Spinal cord (tissue), 10 donors: ENCODE measurements around the gene PAPOLG. TPM values are rescaled to one million over a fixed set of nuclear protein-coding genes. Genes with fewer than 3 reads are reported as not detected.
"Not testable (repeated sequence)": the region's sequence is repeated elsewhere in the genome, so short reads cannot be mapped to it uniquely, and the experiment has no call there.

ENCODE experiments used
- DNase-seq, 6 donors: peaks; one replicate each; pipeline versions ENCODE4 v3.0.0 to v3.0.0-alpha.2; 2013 to 2015; ENCODE audit warnings: low spot score in 6 of 6, low read depth in 4 of 6
- H3K27ac ChIP-seq: one replicate; pipeline ENCODE4 v1.5.1; 2013; ENCODE audit warnings: low read depth, low read length, control low read depth
- H3K27me3 ChIP-seq: one replicate; pipeline ENCODE4 v1.6.1; 2013; ENCODE audit warnings: low read length; ENCODE audit not compliant: control insufficient read depth, insufficient read depth
- H3K36me3 ChIP-seq: one replicate; pipeline ENCODE4 v1.6.1; 2013; ENCODE audit warnings: low read length; ENCODE audit not compliant: control insufficient read depth, insufficient read depth
- H3K4me1 ChIP-seq: one replicate; pipeline ENCODE4 v1.6.1; 2013; ENCODE audit warnings: low read length; ENCODE audit not compliant: control insufficient read depth, insufficient read depth
- H3K4me3 ChIP-seq: one replicate; pipeline ENCODE4 v1.5.1; 2013; ENCODE audit warnings: low read depth, low read length, control low read depth
- H3K9me3 ChIP-seq: one replicate; pipeline ENCODE4 v1.6.1; 2013; ENCODE audit warnings: low read length; ENCODE audit not compliant: control insufficient read depth, insufficient read depth
- WGBS: methylation state at CpG from one replicate; pipeline ENCODE4 v1.1.5; 2013; ENCODE audit warnings: missing lambda C conversion rate; ENCODE audit not compliant: insufficient coverage; 5-methylcytosine and 5-hydroxymethylcytosine counted together
- polyA plus RNA-seq, 2 donors: library from polyadenylated mRNA; unstranded; fragments of 120-200 nt; gene quantifications; one replicate each; pipeline ENCODE4 v1.2.1, GENCODE V29; 2013; ENCODE audit not compliant: insufficient read length in 2 of 2
- total RNA-seq, 2 donors: library from RNA; depleted of rRNA in 1 of 2; stranded (reverse); fragments of 120-200 nt in 1 of 2; fragments of >200 nt in 1 of 2; gene quantifications; one replicate each; pipeline versions ENCODE4 v1.2.3 to v1.2.4, GENCODE V29; 2013 to 2014
- donor health status: healthy.

Gene PAPOLG
- total and polyA plus RNA-seq, 4 donors = 18.2 to 31.6 (median 20.5) TPM

GRCh38 chr2:60819936-60820335, 63.9 kb downstream of the PAPOLG start:
- no peaks in the 10 kb centered on the region for H3K9me3 ChIP-seq
- no peaks in the 10 kb centered on the region for H3K36me3 ChIP-seq
- WGBS = 95% methylated on average over 11 of the region's 13 CpGs
- H3K27ac ChIP-seq = no peak overlapping the region
- no peak for DNase-seq
- H3K4me3 ChIP-seq = no peak overlapping the region
- no peaks in the 10 kb centered on the region for H3K4me1 ChIP-seq
- H3K27me3 ChIP-seq = no peaks in the 10 kb centered on the region

DNA sequence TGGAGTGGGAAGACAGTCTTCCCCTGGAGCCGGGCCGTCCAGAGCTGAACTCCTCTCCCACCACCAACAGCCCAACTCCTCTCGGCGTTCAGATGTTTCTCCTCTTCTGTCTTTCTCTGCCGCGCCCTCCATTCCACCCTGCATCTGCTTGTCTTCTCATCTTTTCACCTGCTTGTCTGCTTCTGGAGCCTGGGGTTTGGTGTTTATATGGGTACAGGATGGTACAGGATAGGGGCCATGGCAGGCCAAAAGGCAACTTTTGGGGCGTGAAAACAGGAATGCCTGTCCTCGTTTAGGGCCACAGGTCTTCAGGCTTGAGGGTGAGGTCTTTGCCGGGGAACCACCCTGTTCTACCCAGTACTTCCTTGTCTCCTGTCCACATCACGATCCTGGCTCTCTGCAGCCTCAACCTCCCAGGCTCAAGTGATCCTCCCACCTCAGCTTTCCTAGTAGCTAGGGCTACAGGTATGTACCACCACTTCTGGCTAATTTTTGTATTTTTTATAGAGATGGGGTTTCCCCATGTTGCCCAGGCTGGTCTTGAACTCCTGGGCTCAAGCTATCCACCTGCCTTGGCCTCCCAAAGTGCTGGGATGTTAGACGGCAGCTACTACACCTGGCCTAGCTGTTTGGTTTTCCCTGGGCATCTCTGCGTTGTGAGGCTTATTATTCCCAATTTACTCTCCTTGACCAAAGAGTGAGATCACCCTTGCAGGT, 64.5 kb downstream of the PAPOLG start:
- 86% methylated on average over 5 of the region's 12 CpGs for WGBS
- no peaks in the 10 kb centered on the region for H3K9me3 ChIP-seq
- no peak for DNase-seq
- H3K36me3 ChIP-seq = no peaks in the 10 kb centered on the region
- H3K27ac ChIP-seq = no peak overlapping the region
- no peaks in the 10 kb centered on the region for H3K27me3 ChIP-seq
- no peaks in the 10 kb centered on the region for H3K4me1 ChIP-seq
- H3K4me3 ChIP-seq = no peak overlapping the region

GRCh38 chr2:60821133-60821469, 65.0 kb downstream of the PAPOLG start:
- DNase-seq = no peak
- Histone ChIP-seq H3K36me3 (no peaks in the 10 kb centered on the region), H3K4me1 (no peaks in the 10 kb centered on the region), H3K9me3 (no peaks in the 10 kb centered on the region), H3K27ac (no peak overlapping the region), H3K27me3 (no peaks in the 10 kb centered on the region), H3K4me3 (no peak overlapping the region)
- WGBS = 100% methylated on average over 1 of the region's 3 CpGs

GRCh38 chr2:60821587-60822302, 65.7 kb downstream of the PAPOLG start:
- H3K27me3 ChIP-seq = no peaks in the 10 kb centered on the region
- H3K4me1 ChIP-seq = no peaks in the 10 kb centered on the region
- H3K9me3 ChIP-seq = no peaks in the 10 kb centered on the region
- no peak for DNase-seq
- H3K36me3 ChIP-seq = no peaks in the 10 kb centered on the region
- 97% methylated on average over 3 of the region's 6 CpGs for WGBS
- no peak overlapping the region for H3K27ac ChIP-seq
- H3K4me3 ChIP-seq = no peak overlapping the region

GRCh38 chr2:60822987-60823386, 66.9 kb downstream of the PAPOLG start:
- no peak overlapping the region for H3K27ac ChIP-seq
- 95% methylated on average over 4 of the region's 4 CpGs for WGBS

GRCh38 chr2:60823694-60824305, 67.7 kb downstream of the PAPOLG start:
- H3K36me3 ChIP-seq = no peaks in the 10 kb centered on the region
- no peak for DNase-seq
- no peaks in the 10 kb centered on the region for H3K9me3 ChIP-seq
- no peaks in the 10 kb centered on the region for H3K27me3 ChIP-seq
- 92% methylated on average over 2 of the region's 10 CpGs for WGBS
- H3K27ac ChIP-seq = no peak overlapping the region
- no peaks in the 10 kb centered on the region for H3K4me1 ChIP-seq
- H3K4me3 ChIP-seq = no peak overlapping the region

More at GRCh38 chr2:60822987-60823386, 66.9 kb downstream of the PAPOLG start:
- Histone ChIP-seq H3K4me3 (no peak overlapping the region), H3K36me3 (no peaks in the 10 kb centered on the region), H3K27me3 (no peaks in the 10 kb centered on the region), H3K4me1 (no peaks in the 10 kb centered on the region), H3K9me3 (no peaks in the 10 kb centered on the region)
- no peak for DNase-seq

- Histone ChIP-seq H3K4me3 (no peak overlapping the region), H3K36me3 (no peaks in the 10 kb centered on the region), H3K27me3 (no peaks in the 10 kb centered on the region), H3K9me3 (no peaks in the 10 kb centered on the region), H3K27ac (no peak overlapping the region), H3K4me1 (no peaks in the 10 kb centered on the region)
- WGBS = no CpG with 5 or more reads among the region's 2 CpGs
- DNase-seq = no peak
Observed at GRCh38 chr2:60825666-60826065, 69.6 kb downstream of the PAPOLG start.

- no peak overlapping the region for H3K4me3 ChIP-seq
- 92% methylated on average over 2 of the region's 2 CpGs for WGBS
Observed at GRCh38 chr2:60826111-60826510, 70.0 kb downstream of the PAPOLG start.

GRCh38 chr2:60826860-60827259, 70.8 kb downstream of the PAPOLG start:
- H3K36me3 ChIP-seq, H3K27ac ChIP-seq, H3K9me3 ChIP-seq, H3K4me3 ChIP-seq, H3K4me1 ChIP-seq, DNase-seq, H3K27me3 ChIP-seq: not testable (repeated sequence)
- 81% methylated on average over 3 of the region's 3 CpGs for WGBS

More at GRCh38 chr2:60826111-60826510, 70.0 kb downstream of the PAPOLG start:
- H3K27ac ChIP-seq = no peak overlapping the region
- no peaks in the 10 kb centered on the region for H3K9me3 ChIP-seq
- DNase-seq = no peak
- H3K27me3 ChIP-seq = no peaks in the 10 kb centered on the region
- H3K36me3 ChIP-seq = no peaks in the 10 kb centered on the region
- H3K4me1 ChIP-seq = no peaks in the 10 kb centered on the region
